Measurements from ENCODE around the gene SOD2. TPM values are rescaled to one million over a fixed set of nuclear protein-coding genes. Genes with fewer than 3 reads are reported as not detected.

Gene SOD2
- total and polyA plus RNA-seq, 2 donors (not counting 1 experiment from before 2014, with no cell fraction given): 96.1 to 1,311 TPM

DNA sequence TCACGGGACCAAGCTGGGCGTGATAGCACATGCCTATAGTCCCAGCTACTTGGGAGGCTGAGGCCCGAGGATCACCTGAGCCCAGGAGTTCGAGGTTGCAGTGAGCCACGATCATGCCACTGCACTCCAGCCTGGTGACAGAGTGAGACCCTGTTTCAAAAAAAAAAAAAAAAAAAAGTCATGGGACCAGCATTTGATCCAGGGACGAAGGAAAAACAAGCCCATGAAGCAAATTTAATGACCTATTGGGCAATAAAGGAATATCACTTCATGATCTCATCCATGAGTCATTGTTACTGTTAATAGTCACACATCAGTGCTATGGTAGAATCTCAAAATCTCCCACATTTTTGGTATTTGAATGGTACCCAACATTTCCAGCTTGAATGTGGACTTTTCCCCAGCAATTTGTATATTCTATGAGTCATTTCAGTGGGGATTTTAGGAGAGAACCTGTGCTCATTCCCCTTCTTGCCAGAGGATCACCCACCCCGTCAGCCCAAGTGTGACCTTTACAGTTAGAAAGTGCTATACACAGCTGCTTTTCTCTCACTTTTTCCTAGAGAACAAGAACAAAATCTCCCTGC, 8.5 kb upstream of the SOD2 start:
- H2AFZ ChIP-seq (ENCODE audit: low read length): no peak overlapping the region
- no peak overlapping the region for H3K9ac ChIP-seq (ENCODE audit: insufficient read depth, low read length)
- H3K4me2 ChIP-seq (ENCODE audit: extremely low read depth, insufficient read depth, low read length): peak overlapping the region; percentile 11

DNA sequence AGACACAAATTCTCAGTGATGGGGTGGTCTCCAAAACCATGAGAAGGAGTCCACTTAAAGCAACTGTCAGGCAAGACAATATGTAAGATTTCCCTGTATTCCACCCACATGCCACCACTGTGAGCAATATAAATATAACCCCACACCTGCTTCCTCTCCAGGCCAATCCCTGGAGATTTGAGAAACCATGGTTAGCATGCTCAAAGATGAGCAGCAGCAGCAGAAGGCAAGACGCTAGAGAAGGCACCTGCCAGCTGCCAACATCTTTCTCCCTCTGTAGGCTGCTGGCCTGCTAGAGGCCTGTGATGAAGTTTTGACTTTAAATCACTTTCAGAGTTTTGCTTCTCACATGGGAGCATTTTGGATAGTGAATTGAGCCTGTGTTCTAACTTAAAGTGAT, 7.9 kb upstream of the SOD2 start:
- TF ChIP-seq, protein P1, sequence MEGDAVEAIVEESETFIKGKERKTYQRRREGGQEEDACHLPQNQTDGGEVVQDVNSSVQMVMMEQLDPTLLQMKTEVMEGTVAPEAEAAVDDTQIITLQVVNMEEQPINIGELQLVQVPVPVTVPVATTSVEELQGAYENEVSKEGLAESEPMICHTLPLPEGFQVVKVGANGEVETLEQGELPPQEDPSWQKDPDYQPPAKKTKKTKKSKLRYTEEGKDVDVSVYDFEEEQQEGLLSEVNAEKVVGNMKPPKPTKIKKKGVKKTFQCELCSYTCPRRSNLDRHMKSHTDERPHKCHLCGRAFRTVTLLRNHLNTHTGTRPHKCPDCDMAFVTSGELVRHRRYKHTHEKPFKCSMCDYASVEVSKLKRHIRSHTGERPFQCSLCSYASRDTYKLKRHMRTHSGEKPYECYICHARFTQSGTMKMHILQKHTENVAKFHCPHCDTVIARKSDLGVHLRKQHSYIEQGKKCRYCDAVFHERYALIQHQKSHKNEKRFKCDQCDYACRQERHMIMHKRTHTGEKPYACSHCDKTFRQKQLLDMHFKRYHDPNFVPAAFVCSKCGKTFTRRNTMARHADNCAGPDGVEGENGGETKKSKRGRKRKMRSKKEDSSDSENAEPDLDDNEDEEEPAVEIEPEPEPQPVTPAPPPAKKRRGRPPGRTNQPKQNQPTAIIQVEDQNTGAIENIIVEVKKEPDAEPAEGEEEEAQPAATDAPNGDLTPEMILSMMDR (conservative IDR thresholded peaks at IDR 0.05 in 1 of 2, IDR thresholded peaks at IDR 0.05 in 1 of 2; ENCODE audit: low read depth in 1 of 2, low read length in 2 of 2): no peak
- TF ChIP-seq EZH2 (IDR thresholded peaks at IDR 0.05; ENCODE audit: low read length, missing control alignments): no peak
- no peaks in the 10 kb centered on the region for H3K27me3 ChIP-seq (ENCODE audit: control insufficient read depth, insufficient read depth, low read length)
- peaks cover 10% of the 10 kb centered on the region for H3K4me1 ChIP-seq (ENCODE audit: control insufficient read depth, extremely low read depth, insufficient read depth, low read length)
- no peak overlapping the region for H3K9ac ChIP-seq (ENCODE audit: insufficient read depth, low read length)
- no peaks in the 10 kb centered on the region for H3K9me3 ChIP-seq (ENCODE audit: control insufficient read depth, insufficient read depth, low read depth, low read length)
- no peak overlapping the region for H3K4me2 ChIP-seq (ENCODE audit: extremely low read depth, insufficient read depth, low read length)
- DNase-seq (ENCODE audit: low read depth in 2 of 2): peak in 1 of 2 donors; percentile 16
- H3K27ac ChIP-seq (ENCODE audit: insufficient read depth, low read length): peak overlapping the region; percentile 70
- no peaks in the 10 kb centered on the region for H3K36me3 ChIP-seq (ENCODE audit: control insufficient read depth, insufficient read depth, low read length)
- no peak overlapping the region for H3K4me3 ChIP-seq (replicated peaks in 1 of 4; ENCODE audit: control extremely low read depth in 1 of 4, insufficient read depth in 1 of 4, low read depth in 3 of 4, low read length in 4 of 4)
- no peaks in the 10 kb centered on the region for H4K20me1 ChIP-seq (ENCODE audit: control insufficient read depth, extremely low read depth, insufficient read depth, low read length)
- no peaks in the 10 kb centered on the region for H3K79me2 ChIP-seq (ENCODE audit: control insufficient read depth, insufficient read depth, low read length)
- H2AFZ ChIP-seq (ENCODE audit: low read length): no peak overlapping the region

More for the DNA sequence above, 8.5 kb upstream of the SOD2 start:
- no peak overlapping the region for H3K4me3 ChIP-seq (replicated peaks in 1 of 4; ENCODE audit: control extremely low read depth in 1 of 4, insufficient read depth in 1 of 4, low read depth in 3 of 4, low read length in 4 of 4)
- H3K27me3 ChIP-seq (ENCODE audit: control insufficient read depth, insufficient read depth, low read length): no peaks in the 10 kb centered on the region
- H3K9me3 ChIP-seq (ENCODE audit: control insufficient read depth, insufficient read depth, low read depth, low read length): no peaks in the 10 kb centered on the region
- TF ChIP-seq, protein P1 (conservative IDR thresholded peaks at IDR 0.05 in 1 of 2, IDR thresholded peaks at IDR 0.05 in 1 of 2; ENCODE audit: low read depth in 1 of 2, low read length in 2 of 2): no peak
- TF ChIP-seq EZH2 (IDR thresholded peaks at IDR 0.05; ENCODE audit: low read length, missing control alignments): no peak
- H4K20me1 ChIP-seq (ENCODE audit: control insufficient read depth, extremely low read depth, insufficient read depth, low read length): no peaks in the 10 kb centered on the region
- DNase-seq (ENCODE audit: low read depth in 2 of 2): peak; percentile 90 to 96
- peaks cover 10% of the 10 kb centered on the region for H3K4me1 ChIP-seq (ENCODE audit: control insufficient read depth, extremely low read depth, insufficient read depth, low read length)
- H3K27ac ChIP-seq (ENCODE audit: insufficient read depth, low read length): peak overlapping the region; percentile 70
- no peaks in the 10 kb centered on the region for H3K36me3 ChIP-seq (ENCODE audit: control insufficient read depth, insufficient read depth, low read length)
- H3K79me2 ChIP-seq (ENCODE audit: control insufficient read depth, insufficient read depth, low read length): no peaks in the 10 kb centered on the region

DNA sequence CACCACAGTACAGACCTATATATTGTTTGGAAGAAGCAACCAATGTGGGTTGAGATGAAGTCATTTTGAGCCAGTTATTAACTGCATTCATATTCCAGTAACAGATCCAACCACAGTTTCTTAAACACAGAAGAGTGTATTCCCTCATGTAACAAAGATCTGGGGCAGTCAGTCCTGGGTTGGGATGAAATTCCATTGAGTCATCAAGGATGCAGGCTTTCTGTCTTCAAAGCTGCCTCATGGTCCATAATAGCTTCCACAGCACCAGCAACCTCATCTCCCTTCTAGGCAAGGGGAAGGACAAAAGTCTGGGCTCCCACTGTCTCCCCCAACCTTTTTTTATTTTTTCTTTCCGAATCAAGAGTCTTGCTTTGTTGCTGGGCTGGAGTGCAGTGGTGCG, 2.9 kb upstream of the SOD2 start:
- Histone ChIP-seq H3K4me2 (ENCODE audit: extremely low read depth, insufficient read depth, low read length) (no peak overlapping the region), H3K79me2 (ENCODE audit: control insufficient read depth, insufficient read depth, low read length) (peaks cover 13% of the 10 kb centered on the region), H3K9me3 (ENCODE audit: control insufficient read depth, insufficient read depth, low read depth, low read length) (no peaks in the 10 kb centered on the region), H3K4me3 (replicated peaks in 1 of 4; ENCODE audit: control extremely low read depth in 1 of 4, insufficient read depth in 1 of 4, low read depth in 3 of 4, low read length in 4 of 4) (no peak overlapping the region), H4K20me1 (ENCODE audit: control insufficient read depth, extremely low read depth, insufficient read depth, low read length) (no peaks in the 10 kb centered on the region), H3K36me3 (ENCODE audit: control insufficient read depth, insufficient read depth, low read length) (no peaks in the 10 kb centered on the region), H2AFZ (ENCODE audit: low read length) (no peak overlapping the region), H3K4me1 (ENCODE audit: control insufficient read depth, extremely low read depth, insufficient read depth, low read length) (peaks cover 10% of the 10 kb centered on the region), H3K9ac (ENCODE audit: insufficient read depth, low read length) (no peak overlapping the region), H3K27ac (ENCODE audit: insufficient read depth, low read length) (no peak overlapping the region), H3K27me3 (ENCODE audit: control insufficient read depth, insufficient read depth, low read length) (no peaks in the 10 kb centered on the region)
- TF ChIP-seq, protein P1 (conservative IDR thresholded peaks at IDR 0.05 in 1 of 2, IDR thresholded peaks at IDR 0.05 in 1 of 2; ENCODE audit: low read depth in 1 of 2, low read length in 2 of 2): no peak
- TF ChIP-seq EZH2 (IDR thresholded peaks at IDR 0.05; ENCODE audit: low read length, missing control alignments): no peak
- peak in 1 of 2 donors; percentile 59 for DNase-seq (ENCODE audit: low read depth in 2 of 2)
